Glutamatergic neuron (in vitro differentiated cells): ENCODE results near the gene RNF5. TPM values are rescaled to one million over a fixed set of nuclear protein-coding genes. Genes with fewer than 3 reads are reported as not detected.

ENCODE experiments used
- DNase-seq: peaks from one replicate; pipeline ENCODE4 v3.0.0; 2022
- H3K27ac Mint-ChIP-seq: one replicate; pipeline ENCODE4 v1.8.0; 2020; ENCODE audit warnings: mild to moderate bottlenecking, mixed read lengths, inconsistent platforms; ENCODE audit not compliant: unreplicated experiment
- H3K27me3 Mint-ChIP-seq: one replicate; pipeline ENCODE4 v1.8.0; 2020; ENCODE audit warnings: mild to moderate bottlenecking, moderate library complexity, mixed read lengths, inconsistent platforms; ENCODE audit not compliant: unreplicated experiment
- H3K36me3 Mint-ChIP-seq: one replicate; pipeline ENCODE4 v1.8.0; 2020; ENCODE audit warnings: mild to moderate bottlenecking, mixed read lengths, inconsistent platforms; ENCODE audit not compliant: unreplicated experiment
- H3K4me1 Mint-ChIP-seq: one replicate; pipeline ENCODE4 v1.8.0; 2020; ENCODE audit warnings: mild to moderate bottlenecking, low read depth, mixed read lengths, inconsistent platforms; ENCODE audit not compliant: unreplicated experiment
- H3K4me3 Mint-ChIP-seq: one replicate; pipeline ENCODE4 v1.8.0; 2020; ENCODE audit warnings: mild to moderate bottlenecking, mixed read lengths, inconsistent platforms; ENCODE audit not compliant: unreplicated experiment
- H3K9me3 Mint-ChIP-seq: one replicate; pipeline ENCODE4 v1.8.0; 2020; ENCODE audit warnings: mild to moderate bottlenecking, moderate library complexity, mixed read lengths, inconsistent platforms; ENCODE audit not compliant: unreplicated experiment
- total RNA-seq: library from RNA; stranded (reverse); fragmentation: NEBNext Ultra II Directional; extraction: Animal tissue kit (Norgen Biotek cat#: 25700); gene quantifications from one replicate; pipeline ENCODE4 v1.2.1, GENCODE V29; 2021; ENCODE audit not compliant: unreplicated experiment
- TF ChIP-seq, protein P1 (sequence below): fragments of 200-600 bp; sonication (generic); IDR thresholded peaks from one replicate; pipeline ENCODE4 v1.5.0; 2021; ENCODE audit not compliant: partially characterized antibody, unreplicated experiment

Gene RNF5
- total RNA-seq, 1 donor from 2014 or later, result 103 TPM

DNA sequence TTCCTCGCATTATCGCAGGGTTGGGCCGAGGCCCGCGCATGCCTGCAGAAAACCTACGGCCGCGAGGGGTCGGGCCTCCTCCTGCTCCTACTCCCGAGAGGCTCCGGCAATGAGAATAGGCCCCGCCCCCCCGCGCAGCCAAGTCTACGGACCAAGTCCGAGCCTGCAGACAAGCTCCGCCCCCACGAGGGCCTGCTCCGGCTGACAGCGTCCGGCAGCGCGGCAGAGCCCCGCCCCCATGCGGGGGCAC is 17.4 kb downstream of the RNF5 start:
- peak; percentile 100 for DNase-seq
- peaks cover 8% of the 10 kb centered on the region for H3K27me3 Mint-ChIP-seq
- peak overlapping the region; percentile 91 for H3K4me3 Mint-ChIP-seq
- peak overlapping the region; percentile 80 for H3K27ac Mint-ChIP-seq
- peaks cover 17% of the 10 kb centered on the region for H3K9me3 Mint-ChIP-seq
- H3K36me3 Mint-ChIP-seq, result no peaks in the 10 kb centered on the region
- TF ChIP-seq, protein P1, sequence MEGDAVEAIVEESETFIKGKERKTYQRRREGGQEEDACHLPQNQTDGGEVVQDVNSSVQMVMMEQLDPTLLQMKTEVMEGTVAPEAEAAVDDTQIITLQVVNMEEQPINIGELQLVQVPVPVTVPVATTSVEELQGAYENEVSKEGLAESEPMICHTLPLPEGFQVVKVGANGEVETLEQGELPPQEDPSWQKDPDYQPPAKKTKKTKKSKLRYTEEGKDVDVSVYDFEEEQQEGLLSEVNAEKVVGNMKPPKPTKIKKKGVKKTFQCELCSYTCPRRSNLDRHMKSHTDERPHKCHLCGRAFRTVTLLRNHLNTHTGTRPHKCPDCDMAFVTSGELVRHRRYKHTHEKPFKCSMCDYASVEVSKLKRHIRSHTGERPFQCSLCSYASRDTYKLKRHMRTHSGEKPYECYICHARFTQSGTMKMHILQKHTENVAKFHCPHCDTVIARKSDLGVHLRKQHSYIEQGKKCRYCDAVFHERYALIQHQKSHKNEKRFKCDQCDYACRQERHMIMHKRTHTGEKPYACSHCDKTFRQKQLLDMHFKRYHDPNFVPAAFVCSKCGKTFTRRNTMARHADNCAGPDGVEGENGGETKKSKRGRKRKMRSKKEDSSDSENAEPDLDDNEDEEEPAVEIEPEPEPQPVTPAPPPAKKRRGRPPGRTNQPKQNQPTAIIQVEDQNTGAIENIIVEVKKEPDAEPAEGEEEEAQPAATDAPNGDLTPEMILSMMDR, result peak; percentile 71
- peaks cover 11% of the 10 kb centered on the region for H3K4me1 Mint-ChIP-seq

DNA sequence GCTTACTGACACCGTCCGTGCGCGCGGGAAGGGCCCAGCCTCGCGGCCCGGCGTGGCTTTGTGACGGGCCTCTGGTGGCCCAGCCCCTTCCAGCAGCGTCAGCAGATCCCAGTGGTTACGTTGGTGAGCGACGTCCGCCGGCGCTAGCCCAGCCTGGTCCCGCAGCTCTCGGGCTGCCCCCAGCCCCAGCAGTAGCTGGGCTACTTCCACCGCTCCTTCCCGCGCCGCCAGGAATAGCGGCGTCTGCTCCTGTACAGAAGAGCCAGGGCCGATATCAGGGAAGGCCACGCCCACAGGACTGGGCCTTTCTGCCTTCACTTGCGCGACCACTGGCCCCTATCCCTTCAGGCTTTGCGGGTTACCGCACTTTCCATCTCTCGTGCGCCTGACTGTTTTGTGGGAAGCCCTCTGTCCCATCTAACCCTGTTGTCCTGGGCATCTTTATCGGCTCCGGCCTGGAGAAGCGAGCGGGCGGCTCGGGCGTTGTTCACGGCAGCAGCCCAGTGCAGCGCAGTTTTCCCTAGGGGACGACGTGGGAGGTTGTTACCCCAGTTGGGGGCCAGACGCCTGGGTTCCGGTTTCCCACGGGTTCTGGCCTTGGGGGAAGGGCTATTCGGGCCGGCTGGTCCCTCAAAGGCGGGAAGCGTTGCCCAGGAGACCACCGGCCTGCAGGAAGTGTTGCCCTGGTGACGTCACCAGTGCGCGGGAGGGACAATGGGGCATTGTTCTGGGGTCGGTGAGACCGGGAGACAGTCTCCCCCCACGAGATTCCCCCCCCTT is 17.9 kb downstream of the RNF5 start:
- no peaks in the 10 kb centered on the region for H3K36me3 Mint-ChIP-seq
- peaks cover 8% of the 10 kb centered on the region for H3K27me3 Mint-ChIP-seq
- H3K4me3 Mint-ChIP-seq, result peak overlapping the region; percentile 91
- TF ChIP-seq, protein P1, result peak; percentile 8
- peak overlapping the region; percentile 100 for H3K27ac Mint-ChIP-seq
- DNase-seq, result peak; percentile 90
- peaks cover 9% of the 10 kb centered on the region for H3K4me1 Mint-ChIP-seq
- peaks cover 14% of the 10 kb centered on the region for H3K9me3 Mint-ChIP-seq

DNA sequence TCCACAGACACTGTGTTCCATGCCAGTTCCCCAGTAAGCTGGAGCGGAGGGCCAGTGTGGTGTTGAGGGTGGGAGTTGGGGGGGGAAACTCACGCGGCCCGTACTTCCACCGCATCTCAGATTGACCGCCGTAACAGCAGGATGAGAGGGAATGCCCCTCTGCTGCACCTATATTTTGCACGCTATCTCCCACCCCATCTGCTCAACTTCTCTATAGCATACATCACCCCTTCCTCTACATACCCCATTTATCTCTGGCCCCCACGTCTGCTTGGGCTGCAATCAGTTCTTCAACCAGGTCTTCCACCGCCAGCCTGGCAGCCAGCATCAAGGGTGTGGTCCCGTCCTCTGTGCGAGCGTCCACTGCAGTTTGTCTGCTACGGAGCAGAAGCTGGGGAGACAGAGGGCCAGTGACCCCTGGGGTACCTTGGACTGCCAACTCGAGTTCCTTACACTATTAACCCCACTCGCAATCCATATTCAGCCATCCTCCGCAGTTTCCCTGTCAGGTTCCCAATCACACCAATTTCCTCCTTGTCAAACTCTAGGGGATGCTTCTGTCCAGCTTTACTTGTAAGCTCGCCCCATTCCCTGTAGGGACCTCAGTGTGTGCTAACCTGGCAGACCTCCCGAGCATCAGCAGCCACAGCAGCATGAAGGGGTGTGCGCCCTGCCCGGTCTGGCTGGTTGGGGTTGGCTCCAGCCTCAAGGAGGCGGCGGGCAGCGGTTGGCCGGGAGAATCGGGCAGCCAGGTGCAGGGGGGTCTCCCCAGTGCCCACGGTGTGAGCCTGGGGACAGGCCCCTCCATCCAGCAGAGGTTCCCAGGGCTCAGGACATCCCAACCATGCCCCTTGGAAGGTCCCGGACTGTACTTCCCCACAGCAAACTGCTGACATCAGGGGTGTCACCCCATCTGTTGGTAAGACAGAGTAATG is 18.7 kb downstream of the RNF5 start:
- DNase-seq, result no peak
- peaks cover 9% of the 10 kb centered on the region for H3K4me1 Mint-ChIP-seq
- H3K36me3 Mint-ChIP-seq, result no peaks in the 10 kb centered on the region
- peaks cover 11% of the 10 kb centered on the region for H3K9me3 Mint-ChIP-seq
- peaks cover 6% of the 10 kb centered on the region for H3K27me3 Mint-ChIP-seq
- peak overlapping the region; percentile 91 for H3K4me3 Mint-ChIP-seq
- peak overlapping the region; percentile 100 for H3K27ac Mint-ChIP-seq
- TF ChIP-seq, protein P1, result no peak

DNA sequence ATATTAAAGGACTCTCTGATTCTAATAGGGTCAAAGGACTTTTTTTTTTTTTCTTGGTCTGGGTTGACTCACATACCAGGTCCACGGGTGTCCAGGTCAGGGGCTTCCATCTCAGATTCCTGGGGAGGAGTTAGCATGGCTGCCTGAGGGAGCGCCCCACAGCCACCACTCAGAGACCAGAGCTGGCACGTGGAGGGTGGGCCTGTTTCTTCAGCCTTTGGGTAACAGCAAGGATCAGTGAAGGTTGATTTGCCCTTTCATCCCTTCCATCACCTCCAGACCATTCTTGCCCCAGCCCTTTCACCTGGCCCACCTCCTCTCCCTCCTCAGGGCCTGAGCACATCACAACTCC is 20.1 kb downstream of the RNF5 start:
- H3K27ac Mint-ChIP-seq, result no peak overlapping the region
- H3K4me3 Mint-ChIP-seq, result no peak overlapping the region
- no peak for DNase-seq
- H3K9me3 Mint-ChIP-seq, result peaks cover 11% of the 10 kb centered on the region
- TF ChIP-seq, protein P1, result no peak
- H3K27me3 Mint-ChIP-seq, result peaks cover 6% of the 10 kb centered on the region
- peaks cover 11% of the 10 kb centered on the region for H3K4me1 Mint-ChIP-seq
- no peaks in the 10 kb centered on the region for H3K36me3 Mint-ChIP-seq

DNA sequence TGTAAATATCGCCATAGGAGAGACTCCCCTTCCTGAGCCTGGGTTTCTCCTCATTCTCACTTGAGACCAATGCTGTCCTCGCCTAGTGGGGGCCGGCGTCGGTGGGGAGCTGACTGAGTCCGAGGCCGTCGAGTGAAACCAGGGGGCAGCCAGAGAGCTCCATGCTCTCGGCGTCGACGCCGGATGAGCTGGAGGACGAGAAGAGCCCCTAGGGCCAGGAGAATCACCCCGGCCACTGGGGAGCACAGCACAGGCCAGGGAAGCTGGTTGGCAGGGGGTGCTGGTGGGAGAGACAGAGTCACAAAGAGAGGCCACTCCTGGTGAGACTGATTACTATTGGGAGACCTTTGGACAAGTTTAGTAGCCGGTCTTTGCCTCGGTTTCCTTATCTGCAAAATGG is 20.7 kb downstream of the RNF5 start:
- peaks cover 8% of the 10 kb centered on the region for H3K27me3 Mint-ChIP-seq
- H3K27ac Mint-ChIP-seq, result no peak overlapping the region
- H3K4me3 Mint-ChIP-seq, result no peak overlapping the region
- no peaks in the 10 kb centered on the region for H3K36me3 Mint-ChIP-seq
- DNase-seq, result no peak
- H3K9me3 Mint-ChIP-seq, result peaks cover 11% of the 10 kb centered on the region
- H3K4me1 Mint-ChIP-seq, result peaks cover 13% of the 10 kb centered on the region
- TF ChIP-seq, protein P1, result no peak
